Effector CD8-positive, alpha-beta T cell (primary cell): ENCODE data around the gene NUDT16L1.
A peak's percentile ranks its signal among the peaks of the same experiment; 100 is the strongest.

ENCODE experiments used
- DNase-seq: peaks from one replicate; lab custom pipeline; 2025; lab: John Stamatoyannopoulos, UW

The NUDT16L1 gene

DNA sequence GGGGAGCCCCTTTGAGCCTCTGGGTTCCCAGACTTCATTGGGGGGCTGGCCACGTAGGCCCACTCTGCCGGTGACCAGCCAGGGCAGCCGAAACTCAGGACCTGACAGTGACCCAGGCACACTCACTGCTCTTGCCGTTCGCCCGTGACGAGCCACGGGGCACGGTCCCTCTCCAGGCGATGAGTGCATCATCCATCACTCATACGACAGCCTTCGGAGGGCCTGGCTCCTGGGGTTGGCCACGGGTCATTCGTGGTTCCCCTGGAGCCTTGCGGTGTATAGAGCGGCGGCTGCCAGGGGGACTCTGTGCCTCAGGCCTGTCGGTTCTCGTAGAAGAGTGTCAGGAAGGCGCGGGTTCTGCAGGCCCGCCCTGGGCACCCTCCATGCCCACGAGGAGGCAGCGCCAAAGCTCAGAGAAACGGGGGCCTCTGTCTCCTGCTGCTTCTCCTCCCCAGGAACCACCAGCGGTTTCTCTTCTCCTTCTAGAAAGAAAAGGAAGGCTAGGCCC, 11.2 kb upstream of the NUDT16L1 start:
- DNase-seq, result no peak

DNA sequence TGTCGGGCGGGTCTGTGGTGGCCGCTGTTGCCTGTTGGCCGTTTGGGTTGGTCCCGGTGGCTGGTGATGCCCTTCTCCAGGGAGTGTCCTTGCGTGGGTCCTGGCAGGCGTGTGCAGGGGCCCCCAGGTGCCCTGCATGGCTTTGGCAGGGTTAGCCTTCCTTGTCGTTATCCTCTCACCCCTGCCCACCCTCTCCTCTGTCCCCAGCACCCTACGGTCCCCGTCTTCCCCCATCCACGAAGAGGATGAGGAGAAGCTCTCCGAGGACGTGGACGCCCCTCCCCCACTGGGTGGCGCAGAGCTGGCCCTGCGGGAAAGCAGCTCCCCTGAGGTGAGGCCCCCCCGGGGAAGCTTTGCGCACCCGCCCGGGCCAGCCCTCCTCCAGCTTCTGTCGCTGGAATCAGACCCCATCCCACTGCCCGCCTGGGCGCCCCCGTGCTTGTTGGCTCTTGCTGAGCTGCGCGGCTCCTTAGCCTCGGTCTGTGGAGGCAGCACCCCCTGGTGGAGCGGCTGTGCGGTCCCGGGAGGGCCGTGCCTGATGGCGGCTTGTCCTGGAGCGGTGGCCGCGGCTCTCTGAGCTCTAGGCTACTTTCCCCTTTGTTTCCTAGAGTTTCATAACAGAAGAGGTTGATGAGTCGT, 10.6 kb upstream of the NUDT16L1 start:
- peak; percentile 11 for DNase-seq

DNA sequence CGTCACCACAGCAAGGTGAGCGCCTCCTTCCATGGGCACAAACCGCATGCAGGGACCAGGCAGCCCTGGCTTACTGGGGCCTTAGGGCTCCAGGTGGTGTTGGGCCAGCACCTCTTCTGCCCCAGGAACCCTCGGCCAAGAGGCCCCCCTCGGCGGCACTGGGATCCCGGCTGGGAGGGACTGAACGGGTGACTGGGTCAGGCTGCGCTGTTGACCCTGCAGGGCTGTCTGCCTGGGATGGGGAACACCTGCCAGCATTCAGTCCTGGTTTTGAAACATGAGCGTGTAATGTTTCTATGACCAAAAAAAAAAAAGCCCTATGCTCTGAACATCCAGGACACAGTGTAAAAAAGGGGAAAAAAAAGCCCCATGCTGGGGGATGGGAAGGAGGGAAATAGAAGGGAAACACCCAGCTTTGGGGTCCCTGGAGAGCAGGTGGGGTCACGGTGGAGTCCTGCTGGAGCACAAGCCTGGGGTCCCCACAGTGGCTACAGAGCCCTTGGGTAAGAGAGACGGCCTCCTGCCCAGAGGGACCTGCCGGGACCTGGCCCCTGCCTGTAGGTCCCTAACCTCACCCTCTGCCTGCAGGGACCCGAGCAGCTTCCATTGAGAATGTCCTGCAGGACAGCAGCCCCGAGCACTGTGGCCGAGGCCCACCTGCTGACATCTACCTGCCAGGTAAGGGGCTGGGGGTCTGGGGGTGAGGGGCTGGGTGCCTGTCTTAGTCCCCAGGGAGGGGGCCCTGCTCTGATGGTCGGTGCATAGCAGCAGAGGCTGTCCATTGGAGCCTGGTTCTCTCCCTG, 9.9 kb upstream of the NUDT16L1 start:
- no peak for DNase-seq

DNA sequence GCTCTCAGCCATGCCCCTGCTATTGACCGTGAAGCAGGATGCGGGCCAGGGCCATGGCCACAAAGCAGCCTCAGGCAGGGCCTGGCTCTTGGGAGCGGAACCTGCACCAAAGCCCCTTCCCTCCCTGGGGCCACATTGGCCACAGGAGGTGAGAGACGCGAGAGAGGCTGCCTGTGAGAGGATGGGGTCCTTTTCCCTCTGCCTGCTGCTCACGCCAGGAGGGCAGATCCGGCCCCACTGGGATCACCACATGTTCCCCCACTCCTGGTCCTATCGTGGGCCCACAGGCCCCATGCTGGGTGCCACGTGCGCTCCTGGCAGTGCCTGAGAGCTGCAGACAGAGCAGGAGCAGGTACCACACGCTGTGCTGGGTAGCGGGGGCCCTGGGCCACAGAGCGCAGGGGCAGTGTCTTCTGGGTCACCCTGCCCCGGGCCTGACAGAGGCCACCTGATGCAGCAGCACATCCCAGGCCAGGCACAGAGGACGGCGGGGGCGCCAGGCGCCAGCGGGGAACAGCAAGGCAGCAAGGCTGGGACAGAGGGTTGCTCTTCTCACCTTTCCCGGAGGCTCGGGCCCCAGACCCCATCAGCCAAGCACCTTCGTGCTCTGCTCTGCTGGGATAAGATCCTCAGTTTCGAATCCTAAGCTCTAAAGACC, 9.2 kb upstream of the NUDT16L1 start:
- DNase-seq, result no peak

DNA sequence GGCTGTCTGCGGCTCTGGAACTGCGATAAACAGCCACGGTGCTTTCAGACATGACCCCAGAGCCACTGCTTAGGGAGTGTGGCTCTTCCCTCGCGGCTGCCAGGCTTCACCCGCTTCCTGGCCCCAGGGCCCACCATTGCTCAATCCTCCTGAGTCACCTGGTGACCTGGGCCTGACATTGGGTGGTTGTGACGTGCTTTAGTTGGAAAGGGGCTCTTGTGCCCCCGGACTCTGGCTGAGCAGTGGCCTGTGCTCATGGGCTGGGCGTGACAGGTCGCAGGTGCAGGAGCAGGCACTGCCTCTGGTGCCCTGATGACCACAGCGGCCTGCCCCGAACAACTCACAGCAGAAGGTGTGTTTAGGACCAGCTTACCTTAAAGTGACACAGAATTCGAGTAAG, 8.6 kb upstream of the NUDT16L1 start:
- DNase-seq, result no peak

DNA sequence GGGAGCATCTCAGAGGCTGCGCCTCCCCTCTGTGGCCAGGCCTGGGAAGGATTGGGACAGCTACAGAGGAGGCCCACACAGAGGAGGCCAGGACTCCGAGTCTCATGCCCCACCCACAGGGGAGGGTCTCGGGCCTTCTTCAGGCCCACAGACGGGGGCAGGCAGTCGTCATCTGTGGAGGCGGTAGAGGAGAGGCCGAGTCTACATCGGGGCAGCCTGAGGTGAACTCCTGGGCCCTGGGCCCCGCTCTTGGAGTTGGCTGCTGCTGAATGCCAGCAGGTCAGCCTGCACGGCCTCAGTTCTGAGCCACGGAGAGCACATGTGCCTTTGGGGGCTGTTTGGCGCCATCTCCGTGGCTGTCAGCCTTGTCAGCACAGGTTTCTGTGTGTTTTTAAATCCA, 8.1 kb upstream of the NUDT16L1 start:
- no peak for DNase-seq

DNA sequence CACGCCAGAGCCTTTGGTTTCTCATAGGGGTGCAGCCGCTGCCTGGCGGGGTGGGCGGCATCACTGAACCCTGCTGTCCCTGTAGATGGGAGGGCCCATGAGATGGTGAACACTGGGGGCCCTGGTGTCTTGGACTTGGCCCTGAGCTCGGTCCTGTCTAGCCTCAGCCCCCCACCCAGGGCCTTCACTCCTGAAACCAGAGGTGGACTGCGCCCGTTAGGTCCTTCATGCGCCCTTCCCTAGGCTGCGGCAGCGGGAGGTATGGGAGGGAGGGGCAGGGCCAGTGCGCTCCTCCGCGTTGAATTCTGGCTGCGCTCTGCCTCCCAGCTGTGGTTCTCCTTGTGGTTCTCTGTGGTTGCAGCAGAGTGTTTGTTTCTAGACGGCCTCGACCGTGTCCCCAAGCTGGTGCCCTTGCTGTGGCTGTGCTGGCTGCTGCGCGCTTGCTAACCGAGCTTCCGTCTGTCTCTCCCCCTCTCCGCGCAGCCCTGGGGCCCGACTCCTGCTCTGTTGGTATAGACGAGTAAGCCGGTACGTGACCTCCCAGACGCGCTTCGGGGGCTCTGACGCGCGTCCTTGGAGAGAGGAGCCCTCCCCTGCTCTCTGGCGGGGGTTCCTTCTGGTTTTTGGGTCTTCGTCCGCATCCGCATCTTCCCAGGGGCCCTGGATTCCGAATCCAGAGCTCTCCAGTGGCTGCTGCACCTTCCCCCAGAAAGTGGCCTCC, 7.4 kb upstream of the NUDT16L1 start:
- no peak for DNase-seq

DNA sequence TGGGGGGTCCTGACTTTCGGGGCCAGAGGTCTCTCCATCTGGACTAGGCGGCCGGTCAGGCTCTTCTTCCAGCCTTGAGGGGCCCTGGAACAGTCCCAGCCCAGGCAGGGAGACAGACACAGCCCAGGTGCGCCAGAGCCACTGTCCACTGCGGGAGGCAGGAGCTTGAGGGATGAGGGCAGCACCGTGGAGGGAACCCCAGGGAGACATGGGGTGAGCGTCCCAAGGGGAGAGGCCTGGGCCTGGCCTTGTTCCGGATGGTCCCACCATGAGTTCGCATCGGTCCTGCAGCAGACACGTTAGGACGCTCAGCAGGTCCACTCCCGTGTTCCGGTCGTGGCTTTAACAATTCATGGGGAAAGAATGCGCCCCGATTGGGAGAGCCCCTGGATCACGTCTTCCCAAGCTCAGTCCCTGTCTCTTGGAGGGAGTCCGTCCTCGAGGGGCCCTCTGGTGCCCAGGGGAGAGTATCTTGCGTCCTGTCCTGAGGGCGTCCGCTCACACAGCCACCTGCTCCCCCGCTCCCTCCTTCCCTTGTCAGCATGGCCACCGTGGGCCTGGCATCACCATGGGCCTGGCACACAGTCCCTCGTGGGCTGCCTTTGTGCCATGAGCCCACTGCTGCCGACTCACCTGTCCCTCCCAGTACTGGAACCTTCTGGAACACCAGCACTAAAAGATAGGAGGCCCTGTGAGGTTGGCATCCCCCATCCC, 6.7 kb upstream of the NUDT16L1 start:
- DNase-seq, result no peak

DNA sequence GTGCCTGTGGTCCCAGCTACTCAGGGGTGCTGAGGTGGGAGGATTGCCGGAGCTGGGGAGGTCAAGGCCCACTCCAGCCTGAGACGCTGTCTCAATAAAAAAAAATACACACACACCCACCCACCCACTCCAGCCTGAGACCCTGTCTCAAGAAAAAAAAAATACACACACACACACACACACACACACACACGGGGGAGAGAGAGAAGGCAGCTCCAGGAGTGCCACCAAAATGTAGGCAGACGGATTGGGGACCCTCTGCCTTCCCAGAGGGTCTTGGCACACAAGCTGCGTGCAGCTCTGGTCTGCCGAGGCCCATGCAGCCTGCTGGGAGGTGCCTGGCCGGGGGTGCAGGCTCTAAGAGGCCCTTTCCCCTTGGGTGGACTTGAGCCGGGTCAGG, 5.9 kb upstream of the NUDT16L1 start:
- DNase-seq, result no peak

DNA sequence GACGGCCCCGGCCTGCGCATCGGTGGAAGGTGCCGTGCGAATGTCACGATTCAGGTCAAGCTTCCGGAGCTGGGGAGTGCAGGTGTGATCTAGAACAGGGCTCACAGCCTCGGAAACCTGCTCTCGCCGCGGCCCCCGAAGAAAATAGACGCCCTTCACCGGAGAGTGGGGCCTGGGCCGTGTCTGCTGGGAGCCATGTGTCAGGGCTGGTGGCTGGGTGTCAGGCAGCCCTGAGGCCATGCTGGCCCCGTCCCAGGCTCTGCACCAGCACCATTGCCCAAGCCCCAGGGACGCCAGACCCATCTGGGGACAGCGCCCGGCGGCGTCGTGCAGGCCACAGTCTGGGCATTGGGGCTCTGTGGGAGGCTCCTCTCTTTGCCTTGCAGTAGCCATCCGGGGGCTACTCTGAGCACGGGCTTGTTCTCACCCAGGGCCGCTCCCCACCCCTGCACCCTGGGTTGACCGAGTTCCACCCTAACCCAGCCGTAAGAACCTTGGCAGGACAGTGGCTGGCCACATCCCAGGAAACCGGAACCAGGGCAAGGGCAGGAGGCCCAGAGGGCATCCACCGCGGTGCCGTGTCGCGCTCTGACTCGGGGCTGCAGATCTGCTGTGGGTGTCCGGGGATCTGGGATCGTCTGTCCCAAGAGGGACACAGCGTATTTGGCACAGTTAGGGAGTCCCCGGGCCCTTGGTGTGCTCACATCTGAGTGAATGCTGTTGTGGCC, 5.3 kb upstream of the NUDT16L1 start:
- no peak for DNase-seq

DNA sequence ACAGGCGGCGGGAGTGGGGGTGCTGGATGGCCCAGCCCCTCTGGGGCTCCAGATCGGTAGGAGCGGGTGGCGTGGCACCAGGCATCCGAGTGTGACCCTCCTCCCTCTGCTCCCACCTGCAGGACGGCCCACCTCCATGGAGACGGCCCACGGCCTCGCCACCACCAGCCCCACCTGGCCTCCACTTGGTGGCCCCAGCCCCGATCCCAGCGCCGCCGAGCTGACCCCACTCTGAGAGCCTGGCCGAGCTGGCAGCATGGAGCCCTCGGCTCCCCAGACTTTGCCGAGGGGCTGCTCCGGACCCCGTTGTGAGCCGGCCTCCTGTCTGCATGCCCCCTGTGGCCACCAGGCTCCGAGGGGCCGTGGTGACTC, 4.7 kb upstream of the NUDT16L1 start:
- no peak for DNase-seq

DNA sequence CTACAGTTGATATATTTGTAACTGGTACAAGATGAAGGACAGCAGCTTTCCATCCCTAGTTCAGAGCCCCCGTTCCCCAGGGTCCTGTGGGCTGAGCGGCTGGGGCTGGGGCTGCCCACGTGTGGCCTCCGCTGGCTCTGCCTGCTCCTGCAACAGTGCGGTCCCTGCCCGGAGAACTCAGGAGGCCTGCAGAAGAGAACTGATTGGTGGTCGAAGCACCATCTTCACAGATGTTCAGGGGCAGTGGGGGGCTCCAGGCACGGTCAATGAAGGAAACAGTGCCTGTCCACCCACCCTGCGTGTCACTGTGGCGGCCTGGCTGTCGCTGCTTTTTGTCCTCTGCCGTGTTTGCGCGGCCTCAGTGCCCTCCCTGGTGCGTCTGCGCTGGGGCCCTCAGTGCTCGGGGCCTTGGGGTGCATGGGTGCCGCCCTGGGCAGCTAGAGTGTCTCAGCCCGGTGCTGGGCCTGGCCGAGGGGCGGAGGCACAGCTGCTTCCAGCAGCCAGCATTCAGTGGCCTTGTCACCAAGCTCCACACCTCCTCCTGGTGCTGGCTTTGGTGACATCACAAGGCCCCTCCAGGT, 4.2 kb upstream of the NUDT16L1 start:
- DNase-seq, result no peak

DNA sequence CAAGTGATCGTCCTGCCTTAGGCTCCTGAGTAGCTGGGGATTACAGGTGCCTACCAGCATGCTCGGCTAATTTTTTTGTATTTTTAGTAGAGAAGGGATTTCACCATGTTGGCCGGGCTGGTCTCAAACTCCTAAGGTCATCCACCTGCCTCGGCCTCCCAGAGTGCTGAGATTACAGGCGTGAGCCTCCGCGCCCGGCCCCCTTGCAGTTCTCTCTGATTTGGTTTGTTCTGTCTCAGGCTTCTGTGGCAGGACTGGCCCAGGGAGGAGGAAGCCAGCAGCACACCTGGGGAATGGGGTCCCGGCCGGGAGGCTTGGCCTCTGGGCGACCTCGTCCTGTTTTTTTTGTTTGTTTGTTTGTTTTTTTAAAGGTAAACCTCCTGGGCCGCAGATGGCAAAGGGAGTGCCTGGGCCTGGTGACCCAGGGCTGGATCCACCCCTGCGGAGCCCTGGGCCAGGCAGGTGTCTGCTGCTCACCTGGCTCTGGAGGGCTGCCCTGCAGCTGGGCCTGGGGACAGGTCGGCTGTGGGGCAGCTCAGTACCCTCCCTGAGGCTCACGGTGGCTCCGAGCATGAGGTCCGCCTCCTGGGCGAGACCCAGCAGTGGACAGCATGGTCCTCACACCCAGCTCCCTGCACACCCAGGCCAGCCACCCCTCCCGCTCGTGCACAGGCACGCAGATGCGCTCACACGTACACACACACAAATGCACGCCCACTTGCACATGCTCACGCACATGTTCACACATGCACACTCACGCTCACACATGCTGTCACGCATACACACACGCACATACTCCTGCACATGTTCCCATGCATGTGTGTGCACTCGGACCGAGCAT, 3.3 kb upstream of the NUDT16L1 start:
- no peak for DNase-seq

DNA sequence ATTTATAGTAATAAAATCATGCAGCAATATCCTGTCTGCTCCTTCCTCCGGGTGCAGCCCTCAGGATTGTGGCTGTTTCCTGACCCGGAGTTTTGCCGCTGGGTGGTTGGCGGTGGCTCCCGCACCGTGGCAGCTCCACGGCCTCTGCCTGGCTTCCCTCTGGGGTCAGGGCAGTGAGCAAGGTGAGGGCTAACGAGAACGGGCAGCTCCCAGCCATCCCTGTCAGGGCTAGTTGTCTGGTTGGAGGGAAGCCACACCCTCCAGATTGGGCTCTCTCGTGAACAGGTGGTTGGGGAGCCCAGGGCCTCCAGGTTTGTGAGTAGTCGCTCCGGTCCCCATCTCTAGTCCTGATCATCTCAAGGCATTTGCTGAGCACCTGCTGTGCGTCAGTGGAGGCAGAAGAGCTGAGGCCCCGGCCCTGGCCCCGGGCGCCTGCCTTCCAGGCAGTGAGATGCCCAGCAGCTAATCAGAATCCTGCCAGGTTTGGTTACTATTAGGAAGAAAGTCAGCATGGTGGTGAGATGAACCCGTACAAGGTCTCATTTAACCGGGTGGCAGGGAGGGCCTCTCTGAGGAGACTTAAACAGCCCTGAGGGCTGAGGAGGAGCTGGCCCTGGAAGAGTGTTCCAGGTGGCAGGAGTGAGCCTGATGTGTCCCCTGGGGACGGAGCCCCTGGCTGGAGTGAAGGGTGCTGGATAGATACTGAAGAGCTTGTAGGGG, 2.3 kb upstream of the NUDT16L1 start:
- no peak for DNase-seq

DNA sequence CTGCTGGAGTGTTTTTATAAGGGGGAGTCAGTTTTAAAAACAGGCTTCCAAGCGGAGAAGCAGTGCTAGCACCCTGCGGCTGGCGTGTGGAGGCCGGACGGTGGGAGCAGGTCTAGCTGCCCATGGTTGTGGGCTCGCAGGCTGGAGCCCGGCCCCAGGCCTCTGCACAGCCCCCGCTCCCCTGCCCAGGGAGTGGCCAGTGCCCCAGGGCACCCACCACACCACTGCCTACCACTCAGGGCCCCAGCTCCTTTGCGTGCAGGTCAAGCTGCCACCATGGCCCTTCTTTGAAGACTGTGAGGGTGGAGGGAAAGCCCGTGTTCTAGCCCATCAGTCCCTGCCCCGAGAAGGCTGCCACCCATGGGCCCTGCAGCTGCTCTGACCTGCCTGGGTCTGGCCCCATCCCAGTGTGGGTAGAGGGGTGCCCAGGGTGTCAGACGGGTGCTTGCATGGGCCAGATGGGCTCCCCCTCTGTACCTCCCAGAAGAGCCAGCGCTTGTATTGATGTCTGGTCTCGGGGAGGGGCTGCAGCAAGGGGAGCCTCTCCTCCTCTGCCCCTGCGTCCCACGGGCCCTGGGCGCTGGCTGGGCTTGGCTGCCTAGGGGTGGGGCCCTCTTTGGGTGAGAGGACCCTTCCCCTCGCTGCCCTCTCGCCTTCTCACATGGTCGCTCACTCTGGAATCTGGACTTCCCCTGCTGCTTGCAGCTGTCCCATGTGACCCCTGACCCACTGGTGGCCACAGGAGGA, 1.5 kb upstream of the NUDT16L1 start:
- DNase-seq, result no peak

DNA sequence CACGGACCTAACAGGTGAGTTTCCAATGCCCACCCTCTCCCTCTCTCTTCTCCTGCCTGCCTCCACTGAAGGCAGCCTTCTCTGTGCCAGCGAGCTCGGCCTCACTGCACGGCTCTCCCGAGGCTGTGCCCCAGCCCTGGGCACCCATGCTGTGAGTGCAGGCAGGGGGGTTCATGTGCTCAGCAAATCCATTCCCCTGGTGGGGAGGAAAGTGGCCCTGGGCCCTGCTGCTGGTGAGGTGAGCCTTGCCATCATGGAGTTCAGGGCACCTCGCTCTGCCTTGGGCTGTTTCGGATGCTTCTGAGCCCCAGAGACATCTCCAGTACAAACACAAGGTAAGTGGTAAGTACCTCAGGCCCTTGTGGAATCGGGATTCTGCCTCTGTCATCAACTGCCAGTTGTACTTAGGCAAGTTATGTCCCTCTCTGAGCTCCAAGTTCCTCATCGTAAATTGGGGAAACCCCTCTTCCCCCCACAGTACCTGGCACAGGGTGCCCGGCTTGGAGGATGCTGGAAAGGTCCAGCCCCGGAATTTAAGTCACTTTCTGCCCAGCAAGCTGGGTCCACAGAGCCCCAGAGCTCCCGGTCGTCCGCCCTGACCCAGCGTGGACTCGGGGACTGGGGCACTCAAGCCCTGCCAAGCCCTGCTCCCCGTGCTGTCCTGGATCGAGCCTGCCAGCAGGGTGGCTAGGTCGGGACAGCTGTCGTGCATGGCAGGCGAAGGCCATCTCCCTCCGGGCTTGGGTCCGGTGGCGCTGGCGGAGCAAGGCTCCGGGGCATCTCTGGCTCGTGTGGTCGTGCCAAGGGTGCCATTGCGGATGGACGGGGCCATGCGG, 684 bp upstream of the NUDT16L1 start:
- DNase-seq, result no peak

DNA sequence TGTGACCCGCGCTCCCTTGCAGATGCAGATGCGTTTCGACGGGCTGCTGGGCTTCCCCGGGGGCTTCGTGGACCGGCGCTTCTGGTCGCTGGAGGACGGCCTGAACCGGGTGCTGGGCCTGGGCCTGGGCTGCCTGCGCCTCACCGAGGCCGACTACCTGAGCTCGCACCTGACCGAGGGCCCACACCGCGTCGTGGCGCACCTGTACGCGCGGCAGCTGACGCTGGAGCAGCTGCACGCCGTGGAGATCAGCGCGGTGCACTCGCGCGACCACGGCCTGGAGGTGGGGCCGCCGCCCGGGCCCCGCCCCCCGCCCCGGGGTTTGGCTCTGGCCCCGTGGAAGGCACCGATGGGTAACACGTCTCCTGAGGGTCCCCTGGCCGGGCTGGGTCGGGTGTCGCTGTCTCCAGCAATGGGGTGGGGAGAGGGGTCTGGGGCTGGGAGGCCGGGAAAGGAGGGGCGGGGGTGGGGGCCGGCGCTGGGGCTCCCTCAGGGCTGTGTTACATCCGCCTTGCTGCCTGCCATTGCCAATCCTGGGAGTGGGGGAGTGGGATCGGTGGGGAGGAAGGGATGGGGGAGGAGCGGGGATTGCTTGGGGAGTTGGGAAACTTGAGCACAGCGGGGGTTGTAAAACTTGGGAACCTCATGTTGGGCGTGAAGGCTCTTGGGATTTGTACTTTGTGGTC, 737 bp downstream of the NUDT16L1 start:
- DNase-seq, result peak; percentile 23
